ENCODE results near the gene A1CF.

GRCh38 chr10:50807851-50808776, 77.3 kb downstream of the A1CF start:
- TF ChIP-seq POLR2A (IDR thresholded peaks at IDR 0.05): no peak
- TF ChIP-seq POLR2AphosphoS5 (IDR thresholded peaks at IDR 0.05): no peak
- no peak for TF ChIP-seq CTCF (IDR thresholded peaks at IDR 0.05)

Data from sigmoid colon (tissue), 4 donors.